ENCODE results near the gene PRR19.

PRR19 gene

DNA sequence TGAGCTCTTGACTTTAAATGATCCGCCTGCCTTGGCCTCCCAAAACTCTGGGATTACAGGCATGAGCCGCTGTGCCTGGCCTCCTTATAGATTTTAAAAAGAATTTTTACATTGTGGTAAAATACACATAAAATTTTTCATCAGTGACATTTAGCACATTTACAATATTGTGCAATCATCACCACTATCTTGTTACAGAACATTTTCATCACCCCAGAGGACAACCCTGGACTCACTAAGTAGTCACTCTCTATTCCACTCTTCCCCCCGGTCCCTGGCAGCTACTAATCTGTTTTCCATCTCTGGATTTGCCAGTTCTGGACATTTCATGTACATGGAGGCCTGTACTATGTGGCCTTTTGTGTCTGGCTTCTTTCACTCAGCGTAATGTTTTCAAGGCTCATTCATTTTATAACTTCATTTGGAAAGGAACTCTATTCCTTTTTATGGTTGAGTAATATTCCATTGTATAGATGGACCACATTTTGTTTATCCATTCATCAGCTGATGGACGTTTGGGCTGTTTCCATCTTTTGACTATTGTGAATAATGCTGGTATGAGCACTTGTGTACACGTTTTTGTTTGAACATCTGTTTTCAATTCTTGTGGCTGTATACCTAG is 43.4 kb downstream of the PRR19 start:
- no peak overlapping the region for H3K4me3 ChIP-seq (ENCODE audit: low read length)
- DNase-seq (ENCODE audit: low read depth): no peak
- TF ChIP-seq, protein P1, sequence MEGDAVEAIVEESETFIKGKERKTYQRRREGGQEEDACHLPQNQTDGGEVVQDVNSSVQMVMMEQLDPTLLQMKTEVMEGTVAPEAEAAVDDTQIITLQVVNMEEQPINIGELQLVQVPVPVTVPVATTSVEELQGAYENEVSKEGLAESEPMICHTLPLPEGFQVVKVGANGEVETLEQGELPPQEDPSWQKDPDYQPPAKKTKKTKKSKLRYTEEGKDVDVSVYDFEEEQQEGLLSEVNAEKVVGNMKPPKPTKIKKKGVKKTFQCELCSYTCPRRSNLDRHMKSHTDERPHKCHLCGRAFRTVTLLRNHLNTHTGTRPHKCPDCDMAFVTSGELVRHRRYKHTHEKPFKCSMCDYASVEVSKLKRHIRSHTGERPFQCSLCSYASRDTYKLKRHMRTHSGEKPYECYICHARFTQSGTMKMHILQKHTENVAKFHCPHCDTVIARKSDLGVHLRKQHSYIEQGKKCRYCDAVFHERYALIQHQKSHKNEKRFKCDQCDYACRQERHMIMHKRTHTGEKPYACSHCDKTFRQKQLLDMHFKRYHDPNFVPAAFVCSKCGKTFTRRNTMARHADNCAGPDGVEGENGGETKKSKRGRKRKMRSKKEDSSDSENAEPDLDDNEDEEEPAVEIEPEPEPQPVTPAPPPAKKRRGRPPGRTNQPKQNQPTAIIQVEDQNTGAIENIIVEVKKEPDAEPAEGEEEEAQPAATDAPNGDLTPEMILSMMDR (conservative IDR thresholded peaks at IDR 0.05; ENCODE audit: low read depth, low read length): no peak

DNA sequence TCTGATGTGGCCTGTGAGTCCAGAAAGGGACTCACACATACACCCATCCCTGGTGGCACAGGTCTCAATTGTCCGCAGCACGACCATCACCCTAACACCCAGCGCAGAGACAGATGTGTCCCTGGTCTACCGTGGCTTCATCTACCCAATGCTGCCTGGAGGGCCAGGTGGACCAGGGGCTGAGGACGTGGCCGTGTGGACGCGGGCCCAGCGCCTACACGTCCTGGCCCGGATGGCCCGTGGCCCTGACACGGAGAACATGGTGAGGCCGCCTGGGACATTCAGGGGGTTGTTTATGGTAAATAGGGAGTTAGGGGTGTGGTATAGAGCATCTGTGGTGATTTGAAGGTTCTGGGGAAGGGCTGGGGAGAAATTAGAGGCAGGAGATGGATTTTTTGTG is 46.3 kb downstream of the PRR19 start:
- H3K4me3 ChIP-seq (ENCODE audit: low read length): no peak overlapping the region

DNA sequence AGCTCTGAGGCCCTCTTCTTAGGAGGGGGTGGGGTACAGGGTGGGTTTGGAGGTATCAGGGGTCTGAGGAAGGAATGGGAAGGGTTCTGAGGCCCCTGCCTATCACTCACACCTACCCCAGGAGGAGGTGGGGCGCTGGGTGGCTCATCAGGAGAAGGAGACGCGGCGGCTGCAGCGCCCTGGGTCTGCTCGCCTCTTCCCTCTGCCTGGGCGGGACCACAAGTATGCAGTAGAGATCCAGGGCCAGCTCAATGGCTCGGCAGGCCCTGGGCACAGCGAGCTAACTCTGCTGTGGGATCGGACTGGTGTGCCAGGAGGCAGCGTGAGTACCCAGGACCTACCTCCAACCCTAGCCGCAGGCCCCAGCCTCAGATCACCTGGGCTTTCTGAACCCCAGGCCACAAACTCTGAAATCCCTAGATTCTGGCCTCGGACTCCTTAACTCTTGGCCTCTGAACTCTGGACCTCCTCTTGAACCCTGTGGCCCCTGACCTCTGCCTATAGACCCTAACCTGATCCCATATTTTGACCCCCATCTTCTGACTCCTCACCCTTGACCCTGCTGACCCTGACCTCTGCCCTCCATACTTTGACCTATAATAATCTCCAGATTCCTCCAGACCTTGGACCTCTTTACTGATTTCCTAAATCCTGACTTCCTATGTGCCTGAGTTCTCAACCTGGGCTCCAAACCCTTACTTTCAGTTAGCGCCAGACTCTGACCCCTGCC is 47.6 kb downstream of the PRR19 start:
- TF ChIP-seq, protein P1 (conservative IDR thresholded peaks at IDR 0.05; ENCODE audit: low read depth, low read length): no peak
- no peak for DNase-seq (ENCODE audit: low read depth)
- no peak overlapping the region for H3K4me3 ChIP-seq (ENCODE audit: low read length)

More for the DNA sequence above, 46.3 kb downstream of the PRR19 start:
- TF ChIP-seq, protein P1 (conservative IDR thresholded peaks at IDR 0.05; ENCODE audit: low read depth, low read length): no peak
- DNase-seq (ENCODE audit: low read depth): no peak

DNA sequence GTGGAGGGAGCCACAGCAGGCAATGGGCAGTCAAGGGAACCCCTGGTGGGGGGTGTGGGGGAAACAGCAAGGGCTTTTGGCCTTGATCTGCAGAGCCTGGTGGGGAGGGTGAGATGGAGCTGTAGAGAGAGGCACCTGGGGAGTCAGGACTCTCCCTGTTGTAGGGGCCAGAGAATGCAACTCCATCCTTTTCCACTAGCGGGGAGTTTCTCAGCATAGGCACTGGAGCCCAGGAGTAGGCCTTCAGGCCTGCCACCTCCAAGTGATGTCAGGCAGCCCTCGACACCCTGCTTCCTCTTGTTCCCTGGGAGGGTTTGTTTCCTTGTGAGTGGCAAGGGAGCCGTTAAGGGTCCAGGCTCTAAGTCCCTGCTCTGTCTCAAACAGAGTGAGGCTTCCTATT is 48.5 kb downstream of the PRR19 start:
- H3K4me3 ChIP-seq (ENCODE audit: low read length): no peak overlapping the region
- no peak for DNase-seq (ENCODE audit: low read depth)
- TF ChIP-seq, protein P1 (conservative IDR thresholded peaks at IDR 0.05; ENCODE audit: low read depth, low read length): no peak

DNA sequence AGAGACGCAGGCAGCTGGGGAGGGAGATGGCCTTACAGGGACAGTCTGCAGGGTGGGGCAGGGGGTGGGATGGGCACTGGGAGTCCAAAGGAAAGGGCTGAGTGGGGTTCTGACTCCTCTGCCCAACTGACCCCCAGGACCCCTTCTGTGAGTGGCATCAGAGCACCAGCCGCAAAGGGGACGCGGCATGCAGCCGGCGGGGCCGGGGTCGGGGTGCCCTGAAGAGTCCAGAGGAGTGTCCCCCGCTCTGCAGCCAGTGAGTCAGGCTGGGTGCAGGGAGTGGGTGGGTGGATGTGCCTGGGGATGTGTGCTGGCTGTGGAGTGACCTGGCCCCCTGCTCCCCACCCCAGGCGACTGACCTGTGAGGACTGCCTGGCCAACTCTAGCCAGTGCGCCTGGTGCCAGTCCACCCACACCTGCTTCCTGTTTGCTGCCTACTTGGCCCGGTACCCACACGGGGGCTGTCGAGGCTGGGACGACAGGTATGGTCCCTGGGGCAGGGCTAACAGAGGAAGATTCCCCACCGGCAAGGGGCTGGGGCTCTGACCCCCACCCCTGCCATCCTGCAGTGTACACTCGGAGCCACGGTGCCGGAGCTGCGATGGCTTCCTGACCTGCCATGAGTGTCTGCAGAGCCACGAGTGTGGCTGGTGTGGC is 49.3 kb downstream of the PRR19 start:
- no peak for DNase-seq (ENCODE audit: low read depth)
- no peak overlapping the region for H3K4me3 ChIP-seq (ENCODE audit: low read length)
- TF ChIP-seq, protein P1 (conservative IDR thresholded peaks at IDR 0.05; ENCODE audit: low read depth, low read length): no peak

DNA sequence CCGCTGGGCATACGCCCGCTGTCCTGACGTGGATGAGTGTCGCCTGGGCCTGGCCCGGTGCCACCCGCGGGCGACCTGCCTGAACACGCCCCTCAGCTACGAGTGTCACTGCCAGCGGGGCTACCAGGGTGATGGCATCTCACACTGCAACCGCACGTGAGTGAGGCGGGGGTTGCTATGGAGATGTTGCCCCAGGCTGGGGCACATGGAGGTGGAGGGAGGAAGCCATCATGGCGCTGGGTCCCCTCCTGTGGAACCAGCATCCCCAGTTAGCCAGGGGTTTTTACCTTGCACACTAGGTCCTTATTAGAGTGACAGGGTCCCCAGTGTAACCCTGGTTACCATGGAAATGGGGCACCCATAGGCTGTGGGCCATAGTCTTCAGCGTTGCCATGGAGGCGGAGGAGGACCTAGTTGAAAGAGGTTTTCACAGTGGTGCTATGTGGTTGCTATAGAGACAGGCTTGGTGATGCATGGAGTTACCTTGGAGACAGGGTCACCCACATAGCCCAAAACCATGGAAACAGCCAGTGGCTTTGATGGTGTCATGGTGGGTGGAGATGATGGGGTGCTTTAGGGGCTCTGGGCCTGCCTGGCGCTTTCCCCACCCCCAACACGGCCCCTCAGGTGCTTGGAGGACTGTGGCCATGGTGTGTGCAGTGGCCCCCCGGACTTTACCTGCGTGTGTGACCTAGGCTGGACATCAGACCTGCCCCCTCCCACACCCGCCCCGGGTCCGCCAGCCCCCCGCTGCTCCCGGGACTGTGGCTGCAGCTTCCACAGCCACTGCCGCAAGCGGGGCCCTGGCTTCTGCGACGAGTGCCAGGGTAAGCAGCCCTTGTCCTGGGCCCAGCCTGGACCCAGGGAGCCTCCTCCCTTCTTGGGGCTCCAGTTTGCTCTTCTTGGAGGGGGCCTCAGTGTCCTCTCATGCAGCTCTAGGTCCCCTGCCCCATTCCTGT is 50.6 kb downstream of the PRR19 start:
- DNase-seq (ENCODE audit: low read depth): no peak
- TF ChIP-seq, protein P1 (conservative IDR thresholded peaks at IDR 0.05; ENCODE audit: low read depth, low read length): no peak
- H3K4me3 ChIP-seq (ENCODE audit: low read length): no peak overlapping the region

Data from retinal pigment epithelial cell (primary cell).